Measurements from ENCODE around the gene ADAMTS19. TPM values are rescaled to one million over a fixed set of nuclear protein-coding genes. Genes with fewer than 3 reads are reported as not detected.

The ADAMTS19 gene
- total RNA-seq, 1 experiment from 2014 or later: 20.3 TPM

- H4K20me1 ChIP-seq (ENCODE audit: control insufficient read depth, insufficient read depth, insufficient read length): no peaks in the 10 kb centered on the region
- no peak overlapping the region for H3K14ac ChIP-seq (ENCODE audit: insufficient read depth, low read length)
- no peaks in the 10 kb centered on the region for H3K9me3 ChIP-seq (ENCODE audit: control insufficient read depth, low read depth, low read length)
- H3K23me2 ChIP-seq (ENCODE audit: insufficient read length, low read depth, low read length, poor library complexity, severe bottlenecking): no peaks in the 10 kb centered on the region
- no peak overlapping the region for H3K27ac ChIP-seq (ENCODE audit: insufficient read length, low read depth, low read length)
- no peak overlapping the region for H2BK5ac ChIP-seq (ENCODE audit: insufficient read length, low read length)
- no peak overlapping the region for H2BK120ac ChIP-seq (ENCODE audit: low read depth, low read length, poor library complexity, severe bottlenecking)
- Mint-ChIP-seq H3K9me3 (no peaks in the 10 kb centered on the region), H3K27me3 (ENCODE audit: low read depth) (no peaks in the 10 kb centered on the region), H3K4me1 (no peaks in the 10 kb centered on the region), H3K27ac (peak overlapping the region in 1 of 3 experiments; percentile 4; a peak in 2 of 7 replicates), H3K4me3 (no peak overlapping the region), H3K36me3 (ENCODE audit: insufficient read depth in 1 of 3, low read depth in 3 of 3) (peaks cover 0 to 2% (median 0%) of the 10 kb centered on the region in 3 experiments; a peak in 2 of 7 replicates)
- H3K4me2 ChIP-seq (ENCODE audit: insufficient read depth, insufficient read length, low read length): no peak overlapping the region
- H2BK20ac ChIP-seq (ENCODE audit: low read depth, low read length, poor library complexity, severe bottlenecking): no peak overlapping the region
- no peak overlapping the region for H3K4ac ChIP-seq (ENCODE audit: low read depth, low read length)
- H4K5ac ChIP-seq (ENCODE audit: insufficient read length, low read depth, low read length): no peak overlapping the region
- no peak for TF ChIP-seq CTCF (conservative IDR thresholded peaks at IDR 0.05)
- no peaks in the 10 kb centered on the region for H3K27me3 ChIP-seq (ENCODE audit: insufficient read depth, low read length)
- H3T11ph ChIP-seq (ENCODE audit: low read length): no peak overlapping the region
- H3K79me2 ChIP-seq (ENCODE audit: insufficient read depth, low read length): no peaks in the 10 kb centered on the region
- no peak overlapping the region for H3K9ac ChIP-seq (ENCODE audit: extremely low read depth, insufficient read length, low read length)
- no peak overlapping the region for H3K56ac ChIP-seq (ENCODE audit: insufficient read length, low read depth, low read length)
- H3K18ac ChIP-seq (ENCODE audit: insufficient read length, low read depth, low read length): no peak overlapping the region
- H4K8ac ChIP-seq (replicated peaks; ENCODE audit: insufficient read length, low read depth, low read length): no peak overlapping the region
- no CpG with 5 or more reads among the region's 2 CpGs for WGBS (ENCODE audit: extremely low coverage, insufficient read length, low lambda C conversion rate)
- no peaks in the 10 kb centered on the region for H3K79me1 ChIP-seq (ENCODE audit: insufficient read depth, low read depth, low read length, poor library complexity, severe bottlenecking)
- H2BK15ac ChIP-seq (ENCODE audit: low read depth, low read length): no peak overlapping the region
- DNase-seq: no peak
- no peak overlapping the region for H4K91ac ChIP-seq (ENCODE audit: insufficient read length, low read depth, low read length)
- no peak overlapping the region for H2AFZ ChIP-seq (ENCODE audit: low read length)
- no peak overlapping the region for H3K23ac ChIP-seq (ENCODE audit: insufficient read length, low read depth, low read length)
- no peak overlapping the region for H2AK5ac ChIP-seq (ENCODE audit: insufficient read length, low read length)
- H2BK12ac ChIP-seq (ENCODE audit: insufficient read length, low read depth, low read length): no peak overlapping the region
- H3K4me1 ChIP-seq (ENCODE audit: insufficient read depth, low read length): no peaks in the 10 kb centered on the region
These were observed 133.4 kb downstream of the ADAMTS19 start for GRCh38 chr5:129593525-129593924.
